ENCODE results near the gene FAM161A.
A peak's percentile ranks its signal among the peaks of the same experiment; 100 is the strongest.
"Not testable (repeated sequence)": the region's sequence is repeated elsewhere in the genome, so short reads cannot be mapped to it uniquely, and the experiment has no call there.

Gene FAM161A, protein sequence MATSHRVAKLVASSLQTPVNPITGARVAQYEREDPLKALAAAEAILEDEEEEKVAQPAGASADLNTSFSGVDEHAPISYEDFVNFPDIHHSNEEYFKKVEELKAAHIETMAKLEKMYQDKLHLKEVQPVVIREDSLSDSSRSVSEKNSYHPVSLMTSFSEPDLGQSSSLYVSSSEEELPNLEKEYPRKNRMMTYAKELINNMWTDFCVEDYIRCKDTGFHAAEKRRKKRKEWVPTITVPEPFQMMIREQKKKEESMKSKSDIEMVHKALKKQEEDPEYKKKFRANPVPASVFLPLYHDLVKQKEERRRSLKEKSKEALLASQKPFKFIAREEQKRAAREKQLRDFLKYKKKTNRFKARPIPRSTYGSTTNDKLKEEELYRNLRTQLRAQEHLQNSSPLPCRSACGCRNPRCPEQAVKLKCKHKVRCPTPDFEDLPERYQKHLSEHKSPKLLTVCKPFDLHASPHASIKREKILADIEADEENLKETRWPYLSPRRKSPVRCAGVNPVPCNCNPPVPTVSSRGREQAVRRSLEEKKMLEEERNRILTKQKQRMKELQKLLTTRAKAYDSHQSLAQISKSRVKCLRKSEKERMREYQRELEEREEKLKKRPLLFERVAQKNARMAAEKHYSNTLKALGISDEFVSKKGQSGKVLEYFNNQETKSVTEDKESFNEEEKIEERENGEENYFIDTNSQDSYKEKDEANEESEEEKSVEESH

GRCh38 chr2:61853847-61854563 is at the start of gene FAM161A:
Gene FAM161A, minus strand, starts transcription at chr2:61854060. Its CDS starts 19 bp downstream, at chr2:61854041.
- DNase-seq (ENCODE audit: low read depth in 2 of 2), result peak; percentile 73 to 78

DNA sequence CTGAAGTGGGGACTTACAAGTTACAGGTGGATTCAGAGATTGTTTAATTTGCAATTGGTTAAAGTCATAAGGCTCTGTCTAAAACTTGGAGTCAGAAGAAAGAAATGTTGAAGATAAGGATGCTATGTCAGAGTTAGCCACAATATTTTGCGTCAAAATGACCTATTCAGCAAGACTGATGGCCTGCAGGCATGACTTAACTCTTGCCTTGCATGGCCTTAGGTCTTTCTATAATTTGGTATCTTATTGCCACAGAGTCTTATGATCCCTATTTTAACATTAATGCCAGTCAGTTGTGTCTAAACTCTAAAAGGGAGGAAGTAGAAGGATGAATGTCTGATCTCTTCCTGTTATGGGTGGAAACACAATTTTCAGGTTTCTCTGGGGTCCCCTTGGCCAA is 46.4 kb upstream of the FAM161A start:
- DNase-seq (ENCODE audit: low read depth in 2 of 2), result no peak

DNA sequence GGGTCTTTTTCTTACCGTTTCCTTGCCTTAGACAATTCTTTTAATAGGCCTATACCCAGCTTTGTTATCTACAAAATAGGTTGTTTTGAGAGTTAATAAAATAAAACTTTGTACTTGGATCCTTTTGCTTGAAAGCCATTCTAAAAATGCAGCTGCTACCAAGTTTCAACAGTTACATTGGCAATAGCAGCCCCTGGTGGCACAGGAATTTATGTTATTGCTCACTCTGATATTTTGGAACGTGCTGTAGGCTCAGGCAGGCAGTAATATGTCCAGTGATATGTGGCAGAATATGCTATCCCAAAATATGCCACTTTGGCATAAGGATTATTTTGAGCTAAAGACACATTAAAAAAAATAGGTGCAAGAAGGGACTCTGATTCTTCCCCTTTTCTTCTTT is 45.0 kb upstream of the FAM161A start:
- DNase-seq (ENCODE audit: low read depth in 2 of 2), result no peak

GRCh38 chr2:61888267-61889055 is 34.6 kb upstream of the FAM161A start, which contains the start of gene CCT4:
Gene CCT4, minus strand, starts transcription at chr2:61888656. Its CDS starts 149 bp downstream, at chr2:61888507.
- DNase-seq (ENCODE audit: low read depth in 2 of 2), result peak; percentile 81 to 89

DNA sequence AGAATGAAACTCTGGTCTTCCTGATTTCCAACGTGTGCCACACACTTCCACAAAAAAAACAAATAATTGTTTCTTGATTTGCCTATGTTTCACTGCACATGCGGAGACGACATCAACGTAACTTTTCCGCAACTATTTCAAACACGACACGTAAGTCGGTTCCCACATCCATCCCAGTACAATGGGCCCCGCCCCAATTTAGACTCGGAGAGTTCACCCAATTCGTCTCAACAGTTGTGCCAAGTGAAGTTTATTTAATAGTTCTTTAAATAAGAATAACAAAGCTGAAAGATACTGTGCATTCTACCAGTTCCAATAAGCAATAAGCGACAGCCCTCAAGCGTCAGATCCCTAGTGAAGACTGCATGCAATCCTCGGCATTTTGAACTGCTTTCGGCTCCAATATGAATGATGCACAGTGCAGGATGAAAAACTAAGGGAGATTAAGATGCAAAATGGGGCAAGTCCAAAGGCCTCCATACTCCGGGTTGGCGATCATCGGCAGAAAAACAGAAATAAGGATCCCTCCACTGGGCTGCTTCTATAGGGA is 33.9 kb upstream of the FAM161A start:
- DNase-seq (ENCODE audit: low read depth in 2 of 2), result no peak

- no peak for DNase-seq (ENCODE audit: low read depth in 2 of 2)
Observed at GRCh38 chr2:61885896-61886603, 32.2 kb upstream of the FAM161A start.

DNA sequence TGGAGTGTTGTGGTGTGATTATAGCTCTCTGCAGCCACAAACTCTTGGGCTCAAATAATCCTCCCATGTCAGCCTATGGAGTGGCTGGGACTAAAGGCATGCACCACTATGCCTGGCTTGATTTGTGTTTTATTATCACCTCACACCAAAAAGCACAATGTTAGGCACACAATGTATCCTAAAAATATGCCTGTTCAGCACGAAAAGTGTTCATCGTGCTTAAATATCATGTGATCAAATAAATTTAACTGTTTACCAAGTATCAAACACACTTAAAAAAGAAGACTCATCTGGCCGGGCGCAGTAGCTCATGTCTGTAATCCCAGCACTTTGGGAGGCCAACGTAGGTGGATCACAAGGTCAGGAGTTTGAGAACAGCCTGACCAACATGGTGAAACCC is 29.0 kb upstream of the FAM161A start:
- DNase-seq (ENCODE audit: low read depth in 2 of 2), result no peak

DNA sequence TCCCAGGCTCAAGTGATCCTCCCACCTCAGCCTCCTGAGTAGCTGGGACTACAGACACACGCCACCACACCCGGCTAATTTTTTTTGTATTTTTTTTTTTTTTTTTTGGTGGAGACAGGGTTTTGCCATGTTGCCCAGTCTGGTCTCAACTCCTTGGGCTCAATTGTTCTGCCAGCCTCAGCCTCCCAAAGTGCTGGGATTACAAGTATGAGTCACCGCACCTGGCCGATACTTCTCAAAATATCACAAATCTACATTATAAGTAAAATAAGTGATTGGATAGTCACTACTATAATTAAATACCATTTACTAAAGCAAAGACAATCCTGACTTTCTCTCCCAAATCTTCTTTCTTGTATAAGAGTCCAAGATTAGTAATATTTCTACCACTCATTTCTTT is 25.5 kb upstream of the FAM161A start:
- DNase-seq (ENCODE audit: low read depth in 2 of 2), result not testable (repeated sequence)

GRCh38 chr2:61878761-61879160 is 24.9 kb upstream of the FAM161A start:
- no peak for DNase-seq (ENCODE audit: low read depth in 2 of 2)

- DNase-seq (ENCODE audit: low read depth in 2 of 2), result no peak
Observed at GRCh38 chr2:61877571-61878245, 23.8 kb upstream of the FAM161A start.

DNA sequence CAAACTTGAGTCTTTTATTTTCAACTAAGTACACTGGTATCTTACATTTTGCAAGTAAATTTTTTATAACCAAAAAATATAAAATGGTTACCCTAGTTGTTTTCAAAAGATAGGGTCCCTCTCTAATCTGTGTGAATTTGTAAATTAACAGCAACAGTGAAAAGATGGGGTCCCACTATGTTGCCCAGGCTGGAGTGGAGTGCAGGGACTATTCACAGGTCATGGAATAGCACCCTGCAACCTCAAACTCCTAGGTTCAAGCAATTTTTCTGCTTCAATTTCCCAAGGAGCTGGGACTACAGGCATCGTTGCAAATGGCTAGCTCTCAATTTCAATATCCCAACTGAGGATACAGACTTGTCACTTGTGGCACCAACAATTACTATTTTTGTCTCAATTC is 22.5 kb upstream of the FAM161A start:
- DNase-seq (ENCODE audit: low read depth in 2 of 2), result no peak

DNA sequence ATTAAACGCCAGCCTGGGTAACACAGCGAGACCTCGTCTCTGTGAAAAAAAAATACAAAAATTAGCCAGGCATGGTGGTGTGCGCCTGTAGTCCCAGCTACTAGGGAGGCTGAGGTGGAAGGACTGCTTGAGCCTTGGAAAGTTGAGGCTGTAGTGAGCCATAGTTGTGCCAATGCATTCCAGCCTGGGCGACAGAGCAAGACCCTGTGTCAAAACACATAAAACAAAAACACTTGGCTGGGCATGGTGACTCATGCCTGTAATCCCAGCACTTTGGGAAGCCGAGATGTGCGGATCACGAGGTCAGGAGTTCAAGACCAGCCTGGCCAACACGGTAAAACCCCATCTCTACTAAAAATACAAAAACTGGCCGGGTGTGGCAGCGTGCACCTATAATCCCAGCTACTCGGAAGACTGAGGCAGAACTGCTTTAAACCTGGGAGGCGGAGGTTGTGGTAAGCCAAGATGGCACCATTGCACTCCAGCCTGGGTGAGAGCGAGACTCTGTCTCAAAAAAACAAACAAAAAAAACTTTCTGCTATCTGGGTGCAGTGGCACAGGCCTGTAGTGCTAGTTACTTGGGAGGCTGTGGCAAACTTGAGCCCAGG is 12.7 kb upstream of the FAM161A start:
- DNase-seq (ENCODE audit: low read depth in 2 of 2), result not testable (repeated sequence)

- DNase-seq (ENCODE audit: low read depth in 2 of 2), result no peak
Observed at GRCh38 chr2:61862085-61862484, 8.2 kb upstream of the FAM161A start.

DNA sequence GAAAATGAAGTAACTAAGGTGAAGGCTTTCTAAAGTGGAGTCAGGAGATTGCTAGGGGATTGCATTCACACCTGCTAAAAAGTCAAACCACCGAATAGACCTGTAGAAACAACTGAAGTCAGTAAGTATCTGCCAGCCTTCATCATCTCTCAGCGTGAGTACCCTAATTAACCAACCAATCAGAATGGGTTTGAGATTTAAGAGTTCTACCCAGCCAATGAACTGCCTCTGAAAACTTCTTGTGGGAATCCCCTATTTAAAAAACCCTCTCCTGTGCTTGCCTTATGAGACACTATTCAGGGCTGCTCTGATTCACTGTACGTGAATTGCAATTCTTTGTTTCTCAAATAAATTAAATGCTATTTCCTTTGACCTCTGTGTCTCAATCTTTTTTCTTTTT is 3.4 kb upstream of the FAM161A start:
- DNase-seq (ENCODE audit: low read depth in 2 of 2), result no peak

DNA sequence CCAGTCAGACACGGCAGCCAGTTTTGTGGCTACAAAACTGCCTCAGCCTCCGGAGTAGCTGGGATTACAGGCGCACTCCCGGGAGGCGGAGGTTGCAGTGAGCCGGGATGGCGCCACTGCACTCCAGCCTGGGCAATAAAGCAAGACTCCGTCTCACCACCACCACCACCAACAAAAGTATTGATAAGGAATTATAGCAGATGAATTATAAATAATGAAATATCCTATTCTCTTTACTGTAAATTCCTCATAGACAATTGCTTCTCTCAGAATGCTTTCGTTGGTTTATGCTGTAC is 1.4 kb upstream of the FAM161A start:
- no peak for DNase-seq (ENCODE audit: low read depth in 2 of 2)

GRCh38 chr2:61854564-61855317 is 881 bp upstream of the FAM161A start:
- DNase-seq (ENCODE audit: low read depth in 2 of 2), result peak; percentile 4 to 78

GRCh38 chr2:61853086-61853846 is 594 bp downstream of the FAM161A start:
- DNase-seq (ENCODE audit: low read depth in 2 of 2), result peak in 1 of 2 donors; percentile 50

DNA sequence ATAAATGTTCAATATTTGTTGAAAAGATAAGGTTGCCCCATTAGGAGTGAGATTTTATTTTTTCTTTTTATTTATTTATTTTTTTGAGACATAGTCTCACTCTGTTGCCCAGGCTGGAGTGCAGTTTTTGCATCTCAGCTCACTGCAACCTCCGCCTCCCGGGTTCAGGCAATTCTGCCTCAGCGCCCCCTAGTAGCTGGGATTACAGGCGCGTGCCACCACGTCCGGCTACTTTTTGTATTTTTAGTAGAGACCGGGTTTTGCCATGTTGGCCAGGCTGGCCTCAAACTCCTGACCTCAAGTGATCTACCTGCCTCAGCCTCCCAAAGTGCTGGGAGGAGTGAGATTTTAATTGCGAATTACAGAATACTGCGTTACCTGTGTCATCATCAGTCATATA is 2.6 kb downstream of the FAM161A start:
- DNase-seq (ENCODE audit: low read depth in 2 of 2), result not testable (repeated sequence)

All from stimulated activated CD8-positive, alpha-beta memory T cell treated with anti-CD3 and anti-CD28 coated beads, Interleukin-2, amount 100 ng/mL, for 48 hours (primary cell).